Neural cell (in vitro differentiated cells): ENCODE results near the gene NPEPPS.

Experiments
- EP300 ChIP-seq: fragments of 450-650 bp; conservative IDR thresholded peaks from 2 replicates; pipeline ENCODE4 v1.6.1; 2014; ENCODE audit warnings: antibody characterized with exemption, mild to moderate bottlenecking, moderate library complexity; ENCODE audit not compliant: poor library complexity, severe bottlenecking
- MXI1 ChIP-seq: fragments of 450-650 bp; conservative IDR thresholded peaks from 2 replicates; pipeline ENCODE4 v1.6.1; 2014; ENCODE audit warnings: antibody characterized with exemption, mild to moderate bottlenecking; ENCODE audit not compliant: poor library complexity, severe bottlenecking
- POLR2AphosphoS5 ChIP-seq: IDR thresholded peaks from 2 replicates; pipeline ENCODE4 v1.6.1; 2012
- RAD21 ChIP-seq: fragments of 450-650 bp; conservative IDR thresholded peaks from 2 replicates; pipeline ENCODE4 v1.6.1; 2014; ENCODE audit warnings: antibody characterized with exemption, mild to moderate bottlenecking, moderate library complexity
- TF ChIP-seq, protein P1 (sequence below): fragments of 450-650 bp; IDR thresholded peaks from 2 replicates; pipeline ENCODE4 v1.5.1; 2014; ENCODE audit warnings: antibody characterized with exemption, mild to moderate bottlenecking, moderate library complexity; ENCODE audit not compliant: poor library complexity, severe bottlenecking

DNA sequence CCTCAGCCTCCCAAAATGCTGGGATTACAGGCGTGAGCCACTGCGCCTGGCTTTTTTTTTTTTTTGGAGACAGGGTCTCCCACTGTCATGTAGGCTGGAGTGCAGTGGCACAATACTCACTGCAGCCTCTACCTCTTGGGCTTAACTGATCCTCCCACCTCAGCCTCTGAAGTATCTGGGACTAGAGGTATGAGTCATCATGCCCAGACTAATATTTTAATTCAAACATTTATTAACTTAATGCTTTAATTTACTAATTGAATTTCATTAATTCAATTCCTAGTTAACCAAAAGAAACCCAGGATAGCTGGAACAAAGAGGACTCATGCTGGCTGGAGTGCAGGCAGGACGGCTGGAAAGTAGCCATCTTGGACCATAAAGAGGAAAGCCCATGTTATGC, 104.8 kb downstream of the NPEPPS start:
- TF ChIP-seq, protein P1, sequence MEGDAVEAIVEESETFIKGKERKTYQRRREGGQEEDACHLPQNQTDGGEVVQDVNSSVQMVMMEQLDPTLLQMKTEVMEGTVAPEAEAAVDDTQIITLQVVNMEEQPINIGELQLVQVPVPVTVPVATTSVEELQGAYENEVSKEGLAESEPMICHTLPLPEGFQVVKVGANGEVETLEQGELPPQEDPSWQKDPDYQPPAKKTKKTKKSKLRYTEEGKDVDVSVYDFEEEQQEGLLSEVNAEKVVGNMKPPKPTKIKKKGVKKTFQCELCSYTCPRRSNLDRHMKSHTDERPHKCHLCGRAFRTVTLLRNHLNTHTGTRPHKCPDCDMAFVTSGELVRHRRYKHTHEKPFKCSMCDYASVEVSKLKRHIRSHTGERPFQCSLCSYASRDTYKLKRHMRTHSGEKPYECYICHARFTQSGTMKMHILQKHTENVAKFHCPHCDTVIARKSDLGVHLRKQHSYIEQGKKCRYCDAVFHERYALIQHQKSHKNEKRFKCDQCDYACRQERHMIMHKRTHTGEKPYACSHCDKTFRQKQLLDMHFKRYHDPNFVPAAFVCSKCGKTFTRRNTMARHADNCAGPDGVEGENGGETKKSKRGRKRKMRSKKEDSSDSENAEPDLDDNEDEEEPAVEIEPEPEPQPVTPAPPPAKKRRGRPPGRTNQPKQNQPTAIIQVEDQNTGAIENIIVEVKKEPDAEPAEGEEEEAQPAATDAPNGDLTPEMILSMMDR, result no peak
- TF ChIP-seq EP300, result no peak
- TF ChIP-seq RAD21, result no peak
- TF ChIP-seq MXI1, result no peak
- no peak for TF ChIP-seq POLR2AphosphoS5
